SH-SY5Y (cell line): Measurements from ENCODE around the gene PPM1H.

Experiments used
- GATA2 ChIP-seq: IDR thresholded peaks from 2 replicates; pipeline ENCODE4 v1.6.1; 2011; ENCODE audit warnings: mild to moderate bottlenecking, low read depth, low read length
- GATA3 ChIP-seq: IDR thresholded peaks from 2 replicates; pipeline ENCODE4 v1.6.1; 2011; ENCODE audit warnings: low read depth, mild to moderate bottlenecking, low read length, moderate library complexity

DNA sequence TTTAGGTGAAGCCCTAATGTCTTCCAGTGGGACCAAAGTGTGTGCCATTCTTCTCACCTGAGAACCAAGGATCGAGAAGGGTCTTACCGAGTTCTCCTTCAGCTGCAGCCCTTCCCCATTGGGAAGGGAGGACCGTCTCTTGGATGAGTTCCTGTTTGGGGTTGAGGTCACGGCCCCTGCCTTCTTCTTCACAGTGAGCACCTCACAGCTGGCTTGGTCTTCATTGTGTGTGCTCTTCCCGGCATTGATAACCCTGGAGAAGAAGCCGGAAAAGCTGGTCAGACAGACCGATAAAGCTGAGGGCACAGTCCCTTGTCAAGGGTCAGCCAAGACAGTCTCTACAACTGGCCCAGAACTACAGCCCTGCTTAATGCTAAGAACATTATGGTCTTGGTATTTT, 102.9 kb downstream of the PPM1H start:
- TF ChIP-seq GATA2 (no peak), GATA3 (no peak)
